ENCODE measurements around the gene CELSR2.
A peak's percentile ranks its signal among the peaks of the same experiment; 100 is the strongest.
"Not testable (repeated sequence)": the region's sequence is repeated elsewhere in the genome, so short reads cannot be mapped to it uniquely, and the experiment has no call there.

Gene CELSR2

GRCh38 chr1:109213824-109214693, 35.3 kb upstream of the CELSR2 start, which contains the start of gene SARS1:
TSS of gene SARS1 (plus strand) at chr1:109213918. CDS start at chr1:109213993, 75 bp downstream.
- ATAC-seq (ENCODE audit: low read depth) = peak; percentile 78
- Histone ChIP-seq H3K27ac (ENCODE audit: poor library complexity, severe bottlenecking) (peak within 1 kb of the TSS; percentile 68), H3K4me3 (ENCODE audit: severe bottlenecking) (peak within 1 kb of the TSS; percentile 65), H3K36me3 (ENCODE audit: low read depth) (peaks cover 42% of the 10 kb centered on the region), H3K9me3 (ENCODE audit: severe bottlenecking) (no peaks in the 10 kb centered on the region), H3K27me3 (ENCODE audit: insufficient read depth, poor library complexity, severe bottlenecking) (no peaks in the 10 kb centered on the region), H3K4me1 (ENCODE audit: insufficient read depth, poor library complexity, severe bottlenecking) (peaks cover 39% of the 10 kb centered on the region)
- peak; percentile 80 for DNase-seq (ENCODE audit: low spot score)
- no peak for TF ChIP-seq CTCF (IDR thresholded peaks at IDR 0.05; ENCODE audit: poor library complexity, severe bottlenecking)

- peak overlapping the region; percentile 65 for H3K4me3 ChIP-seq (ENCODE audit: severe bottlenecking)
- peaks cover 48% of the 10 kb centered on the region for H3K36me3 ChIP-seq (ENCODE audit: low read depth)
- no peaks in the 10 kb centered on the region for H3K27me3 ChIP-seq (ENCODE audit: insufficient read depth, poor library complexity, severe bottlenecking)
- peaks cover 30% of the 10 kb centered on the region for H3K4me1 ChIP-seq (ENCODE audit: insufficient read depth, poor library complexity, severe bottlenecking)
- no peak for TF ChIP-seq CTCF (IDR thresholded peaks at IDR 0.05; ENCODE audit: poor library complexity, severe bottlenecking)
- H3K9me3 ChIP-seq (ENCODE audit: severe bottlenecking) = no peaks in the 10 kb centered on the region
- H3K27ac ChIP-seq (ENCODE audit: poor library complexity, severe bottlenecking) = peak overlapping the region; percentile 68
- DNase-seq (ENCODE audit: low spot score) = no peak
- peak; percentile 70 for ATAC-seq (ENCODE audit: low read depth)
These were observed 34.4 kb upstream of the CELSR2 start for GRCh38 chr1:109214695-109215623.

GRCh38 chr1:109216662-109217061, 32.7 kb upstream of the CELSR2 start:
- H3K4me1 ChIP-seq (ENCODE audit: insufficient read depth, poor library complexity, severe bottlenecking) = peaks cover 24% of the 10 kb centered on the region
- H3K27me3 ChIP-seq (ENCODE audit: insufficient read depth, poor library complexity, severe bottlenecking) = no peaks in the 10 kb centered on the region
- H3K4me3 ChIP-seq (ENCODE audit: severe bottlenecking) = no peak overlapping the region
- no peaks in the 10 kb centered on the region for H3K9me3 ChIP-seq (ENCODE audit: severe bottlenecking)
- DNase-seq (ENCODE audit: low spot score) (no peak), ATAC-seq (ENCODE audit: low read depth) (no peak)
- TF ChIP-seq CTCF (IDR thresholded peaks at IDR 0.05; ENCODE audit: poor library complexity, severe bottlenecking) = no peak
- H3K27ac ChIP-seq (ENCODE audit: poor library complexity, severe bottlenecking) = peak overlapping the region; percentile 11
- H3K36me3 ChIP-seq (ENCODE audit: low read depth) = peaks cover 65% of the 10 kb centered on the region

- Histone ChIP-seq H3K4me3 (ENCODE audit: severe bottlenecking) (no peak overlapping the region), H3K27me3 (ENCODE audit: insufficient read depth, poor library complexity, severe bottlenecking) (no peaks in the 10 kb centered on the region), H3K4me1 (ENCODE audit: insufficient read depth, poor library complexity, severe bottlenecking) (peaks cover 20% of the 10 kb centered on the region), H3K27ac (ENCODE audit: poor library complexity, severe bottlenecking) (no peak overlapping the region), H3K36me3 (ENCODE audit: low read depth) (peaks cover 81% of the 10 kb centered on the region), H3K9me3 (ENCODE audit: severe bottlenecking) (no peaks in the 10 kb centered on the region)
- TF ChIP-seq CTCF (IDR thresholded peaks at IDR 0.05; ENCODE audit: poor library complexity, severe bottlenecking) = no peak
- ATAC-seq (ENCODE audit: low read depth) = no peak
- DNase-seq (ENCODE audit: low spot score) = no peak
These were observed 30.8 kb upstream of the CELSR2 start for GRCh38 chr1:109218516-109218915.

- H3K27me3 ChIP-seq (ENCODE audit: insufficient read depth, poor library complexity, severe bottlenecking); H3K27ac ChIP-seq (ENCODE audit: poor library complexity, severe bottlenecking); H3K4me3 ChIP-seq (ENCODE audit: severe bottlenecking); DNase-seq (ENCODE audit: low spot score); ATAC-seq (ENCODE audit: low read depth); H3K9me3 ChIP-seq (ENCODE audit: severe bottlenecking): not testable (repeated sequence)
- peaks cover 82% of the 10 kb centered on the region for H3K36me3 ChIP-seq (ENCODE audit: low read depth)
- peaks cover 22% of the 10 kb centered on the region for H3K4me1 ChIP-seq (ENCODE audit: insufficient read depth, poor library complexity, severe bottlenecking)
These were observed 28.1 kb upstream of the CELSR2 start for GRCh38 chr1:109221201-109221600.
